HEK293T (cell line): Measurements from ENCODE around the gene DLX6.
A peak's percentile ranks its signal among the peaks of the same experiment; 100 is the strongest.

Experiments
- CTCF ChIA-PET: fragments of 350-600 bp; formaldehyde crosslinking; extraction: SDS; loops from one replicate; lab custom pipeline; 2021; ENCODE audit warnings: antibody characterized with exemption, inconsistent platforms; lab: Yijun Ruan, JAX
- POLR2A ChIA-PET: fragments of 350-600 bp; formaldehyde crosslinking; extraction: SDS; loops from one replicate; lab custom pipeline; 2020; ENCODE audit warnings: antibody characterized with exemption, inconsistent platforms; lab: Yijun Ruan, JAX
- DNase-seq: peaks from one replicate; pipeline ENCODE4 v3.0.0; 2012; ENCODE audit warnings: mixed read lengths; ENCODE audit errors: extremely low spot score
- ARNT ChIP-seq: fragments of 450-650 bp; IDR thresholded peaks from 2 replicates; pipeline ENCODE4 v1.6.1; 2017; ENCODE audit warnings: mild to moderate bottlenecking
- BHLHE40 ChIP-seq: fragments of 450-650 bp; IDR thresholded peaks from 2 replicates; pipeline ENCODE4 v1.6.1; 2016; ENCODE audit warnings: mild to moderate bottlenecking, moderate library complexity, borderline replicate concordance
- CTBP1 ChIP-seq: fragments of 450-650 bp; IDR thresholded peaks from 2 replicates; pipeline ENCODE4 v1.6.1; 2016; ENCODE audit warnings: borderline replicate concordance
- ELF4 ChIP-seq: fragments of 450-650 bp; IDR thresholded peaks from 2 replicates; pipeline ENCODE4 v1.6.1; 2017; ENCODE audit warnings: antibody characterized with exemption
- FOXA1 ChIP-seq: fragments of 450-650 bp; IDR thresholded peaks from 2 replicates; pipeline ENCODE4 v1.6.1; 2016; ENCODE audit warnings: mild to moderate bottlenecking
- FOXK2 ChIP-seq: fragments of 450-650 bp; IDR thresholded peaks from 2 replicates; pipeline ENCODE4 v1.6.1; 2016; ENCODE audit warnings: mild to moderate bottlenecking
- FOXM1 ChIP-seq: fragments of 450-650 bp; IDR thresholded peaks from 2 replicates; pipeline ENCODE4 v1.6.1; 2017; ENCODE audit warnings: mild to moderate bottlenecking, borderline replicate concordance
- HDGF ChIP-seq: fragments of 450-650 bp; IDR thresholded peaks from 2 replicates; pipeline ENCODE4 v1.6.1; 2017; ENCODE audit warnings: antibody characterized with exemption, borderline replicate concordance
- L3MBTL2 ChIP-seq: fragments of 450-650 bp; conservative IDR thresholded peaks from 2 replicates; pipeline ENCODE4 v1.6.1; 2016; ENCODE audit warnings: mild to moderate bottlenecking
- LEF1 ChIP-seq: fragments of 450-650 bp; IDR thresholded peaks from 2 replicates; pipeline ENCODE4 v1.6.1; 2017; ENCODE audit warnings: mild to moderate bottlenecking, borderline replicate concordance
- NFRKB ChIP-seq: fragments of 450-650 bp; IDR thresholded peaks from 2 replicates; pipeline ENCODE4 v1.6.1; 2016; ENCODE audit warnings: mild to moderate bottlenecking, moderate library complexity
- PKNOX1 ChIP-seq: fragments of 450-650 bp; IDR thresholded peaks from 2 replicates; pipeline ENCODE4 v1.6.1; 2016
- SP1 ChIP-seq: fragments of 450-650 bp; IDR thresholded peaks from 2 replicates; pipeline ENCODE4 v1.6.1; 2017
- SUZ12 ChIP-seq: fragments of 450-650 bp; IDR thresholded peaks from 2 replicates; pipeline ENCODE4 v1.6.1; 2016; ENCODE audit warnings: mild to moderate bottlenecking
- TARDBP ChIP-seq: fragments of 450-650 bp; IDR thresholded peaks from 2 replicates; pipeline ENCODE4 v1.6.1; 2016
- ZNF384 ChIP-seq: fragments of 450-650 bp; IDR thresholded peaks from 2 replicates; pipeline ENCODE4 v1.6.1; 2016

Gene DLX6

GRCh38 chr7:97024209-97025129 is 19.1 kb downstream of the DLX6 start, which contains the start of gene DLX5:
Gene DLX5 (minus strand): TSS chr7:97024831. CDS start chr7:97024623, 208 bp downstream.
- ChIA-PET CTCF (interaction anchor here (0.7 to 1.3 kb wide), 3 partner anchors 9 to 1109 kb away, joined by 4 to 9 read pairs (median 6); no protein-coding TSS in a partner anchor), POLR2A (interaction anchor here (1.1 to 1.9 kb wide), 5 partner anchors 9 to 138 kb away, joined by 3 to 21 read pairs (median 3); partner anchors contain the start of gene DLX6)
- peak; percentile 53 for DNase-seq
- TF ChIP-seq LEF1 (no peak), NFRKB (no peak), L3MBTL2 (peak; percentile 76), PKNOX1 (0 out of 2 replicates have a peak, but pooled peaks have one; percentile 11), CTBP1 (no peak), BHLHE40 (no peak), ZNF384 (no peak)

DNA sequence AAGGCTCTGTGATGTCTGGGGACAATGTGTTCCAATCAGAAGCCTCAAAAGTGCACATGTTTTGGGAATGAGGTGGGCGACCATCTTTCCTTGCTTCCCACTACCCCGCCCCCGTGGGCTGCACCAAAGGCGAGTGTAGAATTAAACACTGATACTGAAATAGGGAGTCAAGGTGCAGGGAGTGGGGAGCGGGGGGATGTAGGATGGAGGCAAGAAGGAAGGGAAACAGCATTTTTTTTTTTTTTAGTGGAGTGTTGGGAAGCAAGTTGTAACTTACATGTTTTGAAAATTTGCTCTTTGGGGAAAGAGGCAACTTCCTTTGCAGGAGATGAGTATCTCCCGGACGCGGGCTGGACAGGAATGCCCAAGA is 19.8 kb downstream of the DLX6 start:
- ChIA-PET CTCF (interaction anchor here (1.3 kb wide), 1 partner anchor 10 kb away, joined by 9 read pairs; no protein-coding TSS in a partner anchor), POLR2A (interaction anchor here (1.9 kb wide), 1 partner anchor 18 kb away, joined by 21 read pairs; the partner anchor contains the start of gene DLX6)
- no peak for DNase-seq
- TF ChIP-seq ARNT = no peak
- TF ChIP-seq SUZ12 = no peak
- TF ChIP-seq TARDBP = no peak
- no peak for TF ChIP-seq LEF1
- no peak for TF ChIP-seq ELF4
- TF ChIP-seq FOXA1 = no peak
- TF ChIP-seq SP1 = no peak
- no peak for TF ChIP-seq FOXM1
- TF ChIP-seq PKNOX1 = no peak
- no peak for TF ChIP-seq HDGF
- no peak for TF ChIP-seq NFRKB
- TF ChIP-seq CTBP1 = no peak
- no peak; the same call in 1 of the 2 replicates for TF ChIP-seq L3MBTL2

- ChIA-PET POLR2A (interaction anchor here (2.0 kb wide), 1 partner anchor 10 kb away, joined by 7 read pairs; no protein-coding TSS in a partner anchor), CTCF (interaction anchor here (1.9 kb wide), 1 partner anchor 10 kb away, joined by 9 read pairs; no protein-coding TSS in a partner anchor)
- TF ChIP-seq SP1 = no peak
- TF ChIP-seq LEF1 = no peak
- TF ChIP-seq BHLHE40 = no peak
- no peak for TF ChIP-seq HDGF
- no peak for TF ChIP-seq ZNF384
- TF ChIP-seq ARNT = no peak
- TF ChIP-seq NFRKB = no peak
- no peak for TF ChIP-seq FOXM1
- TF ChIP-seq L3MBTL2 = no peak
- TF ChIP-seq PKNOX1 = no peak
- TF ChIP-seq CTBP1 = no peak
Observed at GRCh38 chr7:97025983-97026714, 20.8 kb downstream of the DLX6 start.

GRCh38 chr7:97026715-97027426 is 21.5 kb downstream of the DLX6 start:
- ChIA-PET POLR2A (interaction anchor here (2.0 kb wide), 1 partner anchor 10 kb away, joined by 7 read pairs; no protein-coding TSS in a partner anchor), CTCF (interaction anchor here (0.7 to 1.9 kb wide), 5 partner anchors 11 to 1111 kb away, joined by 3 to 15 read pairs (median 4); no protein-coding TSS in a partner anchor)
- TF ChIP-seq FOXK2 (no peak), ZNF384 (no peak), TARDBP (no peak), SUZ12 (no peak), ARNT (no peak), LEF1 (no peak), SP1 (no peak), BHLHE40 (no peak), HDGF (no peak), FOXA1 (no peak), FOXM1 (no peak), L3MBTL2 (no peak), ELF4 (no peak), CTBP1 (no peak), NFRKB (no peak), PKNOX1 (no peak)
- DNase-seq = no peak

More at GRCh38 chr7:97025983-97026714, 20.8 kb downstream of the DLX6 start:
- no peak for DNase-seq
